ENCODE results near the gene ZNF830. TPM values are rescaled to one million over a fixed set of nuclear protein-coding genes. Genes with fewer than 3 reads are reported as not detected.

ZNF830 gene
- total and polyA plus RNA-seq, 10 of the 15 experiments (the other 5 are each of a cell fraction or from before 2014, with no cell fraction given): 9.7 to 18.5 (median 15.1) TPM

DNA sequence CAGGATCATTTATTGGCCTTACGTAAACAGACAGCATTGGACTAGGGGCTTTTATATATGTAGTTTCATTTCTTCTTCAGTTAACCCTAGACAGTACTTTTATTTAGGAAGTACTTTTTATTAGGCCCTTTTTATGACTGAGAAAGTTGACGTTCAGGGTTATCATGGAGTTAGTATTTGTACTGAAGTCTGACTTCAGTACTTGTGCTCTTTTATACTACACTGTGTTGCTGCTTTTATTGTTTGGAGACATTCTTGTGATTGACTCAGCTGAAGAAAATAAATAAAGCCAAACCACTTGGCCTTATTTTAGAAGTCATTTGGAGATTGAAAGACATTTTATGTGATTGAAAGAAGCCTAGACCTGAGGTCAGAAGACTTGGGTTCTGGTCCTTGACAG lies 25.9 kb downstream of the ZNF830 start:
- no peaks in the 10 kb centered on the region for H3K27me3 ChIP-seq (replicated peaks in 1 of 2; ENCODE audit: control insufficient read depth in 2 of 2, insufficient read depth in 2 of 2, low read length in 1 of 2)
- no TSS peak for BruUV-seq (replicated peaks)
- no peak overlapping the region for H3K4me3 ChIP-seq
- SMC1A ChIA-PET (ENCODE audit: uncharacterized antibody, unreplicated experiment): interaction anchor here (0.9 to 1.7 kb wide), 3 partner anchors 23 to 103 kb away, joined by 3 to 4 read pairs (median 3); no protein-coding TSS in a partner anchor
- H3K9me3 ChIP-seq (replicated peaks; ENCODE audit: control insufficient read depth, insufficient read depth, low read length): no peaks in the 10 kb centered on the region
- TF ChIP-seq CHD4 (IDR thresholded peaks at IDR 0.05): no peak
- no peak for TF ChIP-seq HDGF (IDR thresholded peaks at IDR 0.05)
- no peak for TF ChIP-seq CBX5 (IDR thresholded peaks at IDR 0.05; ENCODE audit: low read depth)
- TF ChIP-seq, protein P1, sequence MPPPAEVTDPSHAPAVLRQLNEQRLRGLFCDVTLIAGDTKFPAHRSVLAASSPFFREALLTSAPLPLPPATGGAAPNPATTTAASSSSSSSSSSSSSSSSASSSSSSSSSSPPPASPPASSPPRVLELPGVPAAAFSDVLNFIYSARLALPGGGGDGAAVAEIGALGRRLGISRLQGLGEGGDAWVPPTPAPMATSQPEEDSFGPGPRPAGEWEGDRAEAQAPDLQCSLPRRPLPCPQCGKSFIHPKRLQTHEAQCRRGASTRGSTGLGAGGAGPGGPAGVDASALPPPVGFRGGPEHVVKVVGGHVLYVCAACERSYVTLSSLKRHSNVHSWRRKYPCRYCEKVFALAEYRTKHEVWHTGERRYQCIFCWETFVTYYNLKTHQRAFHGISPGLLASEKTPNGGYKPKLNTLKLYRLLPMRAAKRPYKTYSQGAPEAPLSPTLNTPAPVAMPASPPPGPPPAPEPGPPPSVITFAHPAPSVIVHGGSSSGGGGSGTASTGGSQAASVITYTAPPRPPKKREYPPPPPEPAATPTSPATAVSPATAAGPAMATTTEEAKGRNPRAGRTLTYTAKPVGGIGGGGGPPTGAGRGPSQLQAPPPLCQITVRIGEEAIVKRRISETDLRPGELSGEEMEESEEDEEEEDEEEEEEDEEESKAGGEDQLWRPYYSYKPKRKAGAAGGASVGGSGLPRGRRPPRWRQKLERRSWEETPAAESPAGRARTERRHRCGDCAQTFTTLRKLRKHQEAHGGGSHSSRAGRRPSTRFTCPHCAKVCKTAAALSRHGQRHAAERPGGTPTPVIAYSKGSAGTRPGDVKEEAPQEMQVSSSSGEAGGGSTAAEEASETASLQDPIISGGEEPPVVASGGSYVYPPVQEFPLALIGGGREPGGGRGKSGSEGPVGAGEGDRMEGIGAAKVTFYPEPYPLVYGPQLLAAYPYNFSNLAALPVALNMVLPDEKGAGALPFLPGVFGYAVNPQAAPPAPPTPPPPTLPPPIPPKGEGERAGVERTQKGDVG (CRISPR knock-in tag; IDR thresholded peaks at IDR 0.05): no peak
- no peak for TF ChIP-seq E2F4 (IDR thresholded peaks at IDR 0.05; ENCODE audit: low read depth, low read length)
- no peak for TF ChIP-seq ESRRA (IDR thresholded peaks at IDR 0.05; ENCODE audit: low read length)
- TF ChIP-seq IRF3 (IDR thresholded peaks at IDR 0.05): no peak
- no peak for TF ChIP-seq TCF3 (IDR thresholded peaks at IDR 0.05; ENCODE audit: borderline replicate concordance, insufficient read depth, low read depth, low read length)
- TF ChIP-seq IRF4 (IDR thresholded peaks at IDR 0.05; ENCODE audit: low read depth, low read length): no peak
- no peak for TF ChIP-seq HSF1 (IDR thresholded peaks at IDR 0.05; ENCODE audit: low read depth, low read length)
- TF ChIP-seq EGR1 (IDR thresholded peaks at IDR 0.05; ENCODE audit: borderline replicate concordance in 1 of 2, low read depth in 2 of 2, low read length in 2 of 2): no peak
- TF ChIP-seq ZNF622 (IDR thresholded peaks at IDR 0.05): no peak
- TF ChIP-seq ZNF384 (IDR thresholded peaks at IDR 0.05; ENCODE audit: borderline replicate concordance, low read depth, low read length): no peak
- no peak for TF ChIP-seq IKZF1 (conservative IDR thresholded peaks at IDR 0.05)
- no peak for TF ChIP-seq STAT1 (conservative IDR thresholded peaks at IDR 0.05)
- TF ChIP-seq GABPA (IDR thresholded peaks at IDR 0.05; ENCODE audit: low read depth): no peak
- TF ChIP-seq SMAD5 (IDR thresholded peaks at IDR 0.05; ENCODE audit: low read depth): no peak
- ATAC-seq (no peak), DNase-seq (ENCODE audit: low read depth, low spot score) (no peak), FAIRE-seq (no peak)
- no peak overlapping the region for H2AFZ ChIP-seq (ENCODE audit: control insufficient read depth, low read depth, low read length)
- no peak overlapping the region for H3K9ac ChIP-seq (ENCODE audit: control insufficient read depth, insufficient read depth, low read length)
- RAD21 ChIA-PET (ENCODE audit: unreplicated experiment): no interaction called here
- H3K4me2 ChIP-seq (ENCODE audit: control insufficient read depth, insufficient read depth): no peak overlapping the region
- POLR2A ChIA-PET: interaction anchor here (1.3 kb wide), 1 partner anchor 18 kb away, joined by 3 read pairs; no protein-coding TSS in a partner anchor
- H3K27ac ChIP-seq (ENCODE audit: control insufficient read depth, insufficient read depth): no peak overlapping the region
- no peaks in the 10 kb centered on the region for H4K20me1 ChIP-seq (ENCODE audit: control insufficient read depth, insufficient read depth)
- peaks cover 7 to 15% of the 10 kb centered on the region in 2 experiments; a peak in 3 of 4 replicates for H3K36me3 ChIP-seq (ENCODE audit: control insufficient read depth in 2 of 2, insufficient read depth in 2 of 2, low read length in 1 of 2)
- peaks cover 4% of the 10 kb centered on the region; the same call in 1 of the 2 replicates for H3K4me1 ChIP-seq (ENCODE audit: control insufficient read depth, insufficient read depth, low read length)
- peaks cover 8% of the 10 kb centered on the region for H3K79me2 ChIP-seq (ENCODE audit: control insufficient read depth, insufficient read depth, low read length)
- intact Hi-C loops (cut with micrococcal nuclease; ENCODE audit: unreplicated experiment) (loop anchor here (10.0 kb wide), 1 partner anchor 562 kb away; no protein-coding TSS in a partner anchor), in situ Hi-C loops (cut with MboI) (no loop called here)
- CTCF ChIA-PET: interaction anchor here (1.1 to 2.3 kb wide), 3 partner anchors 20 to 77 kb away, joined by 3 to 5 read pairs (median 3); partner anchors contain the start of gene RFFL
- WGBS (ENCODE audit: insufficient coverage, insufficient replicate concordance, low lambda C conversion rate, missing lambda C conversion rate): 53% methylated on average over 2 of the region's 2 CpGs
